SW480 (cell line): Measurements from ENCODE around the gene PIR.

Experiments used
- DNase-seq: peaks from one replicate; pipeline ENCODE4 v3.0.0-alpha.2; 2016; ENCODE audit warnings: low spot score

The PIR gene

DNA sequence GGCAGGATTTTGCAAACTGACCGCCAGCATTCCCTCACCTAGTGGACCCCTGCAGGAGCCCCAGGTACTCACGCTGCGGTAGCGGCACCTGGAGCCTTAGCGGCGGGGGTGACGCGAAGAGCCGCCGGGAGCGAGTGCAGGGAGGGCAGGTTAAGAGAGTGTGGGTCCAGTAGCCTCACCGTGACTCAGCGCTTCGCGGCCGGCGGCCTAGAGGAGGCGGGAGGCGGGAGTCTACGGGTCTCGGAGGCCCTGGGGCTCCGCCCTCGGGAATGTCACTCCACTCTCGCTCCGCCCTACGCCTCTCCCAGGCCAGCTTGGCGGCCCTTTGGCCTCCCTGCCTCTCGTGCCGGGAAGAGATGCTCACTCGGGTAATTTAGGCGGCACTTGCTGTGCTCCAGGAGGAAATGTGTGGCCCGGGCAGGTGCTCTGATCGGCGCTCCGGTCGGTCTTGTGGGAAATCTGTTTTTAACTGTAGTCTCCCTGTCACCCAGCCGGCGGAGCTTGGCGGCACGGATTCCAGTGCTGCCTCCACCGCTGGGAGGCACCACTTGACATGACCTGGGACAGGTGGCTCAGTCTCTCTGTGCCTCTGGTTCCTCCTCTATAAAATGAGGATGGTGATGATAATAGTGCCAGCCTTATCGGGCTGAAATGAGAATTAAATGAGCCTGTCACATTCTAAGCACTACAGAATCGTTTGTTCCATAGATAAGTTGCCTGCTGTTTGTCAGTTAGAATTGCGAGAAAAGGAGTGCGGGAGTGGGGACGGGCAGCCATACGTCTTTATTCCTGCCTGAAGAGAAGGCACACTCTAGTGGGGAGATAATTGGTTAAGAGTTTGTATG lies at the start of gene PIR:
Gene PIR (minus strand): TSS at position 216 of the 845 bp plus-strand sequence. CDS start 2,076 bp downstream, outside the sequence.
- DNase-seq: peak; percentile 89

DNA sequence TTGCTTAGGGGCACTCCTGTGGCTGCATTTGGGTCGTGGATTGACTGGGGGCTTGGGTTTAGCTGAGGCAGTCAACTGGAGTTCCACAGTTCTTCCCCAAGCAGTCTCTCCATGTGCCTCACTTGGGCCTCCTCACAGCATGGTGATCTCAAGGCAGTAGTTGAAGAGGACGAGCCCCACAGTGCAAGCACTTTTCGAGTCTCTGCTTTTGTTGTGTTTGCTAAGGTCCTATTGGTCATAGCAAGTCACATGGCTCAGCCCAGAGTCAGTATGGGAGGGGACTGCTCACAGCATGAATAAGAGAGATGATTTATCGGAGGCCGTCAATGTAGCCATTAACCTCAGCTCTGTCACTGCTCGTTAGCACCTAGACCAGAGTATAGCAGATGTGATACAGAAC lies 37.2 kb upstream of the PIR start:
- DNase-seq: no peak

DNA sequence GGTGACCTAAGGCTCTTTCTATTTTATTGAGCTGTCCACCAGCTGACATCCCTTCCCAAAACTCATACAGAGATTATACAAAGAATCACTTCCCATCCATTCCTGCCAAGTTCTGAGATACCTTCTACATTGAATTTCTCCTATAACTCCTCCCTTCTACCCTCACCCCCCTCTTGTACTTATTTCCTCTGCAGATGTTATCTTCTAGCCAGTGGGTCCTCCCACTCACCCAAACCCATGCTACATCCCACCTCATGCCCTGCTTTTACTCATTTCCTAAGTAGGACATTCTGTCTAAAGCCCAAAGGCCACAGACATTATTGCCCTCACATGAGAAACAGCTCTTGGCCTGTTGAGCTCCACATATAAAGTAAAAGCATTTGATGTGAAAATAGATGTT lies 36.0 kb upstream of the PIR start:
- no peak for DNase-seq

DNA sequence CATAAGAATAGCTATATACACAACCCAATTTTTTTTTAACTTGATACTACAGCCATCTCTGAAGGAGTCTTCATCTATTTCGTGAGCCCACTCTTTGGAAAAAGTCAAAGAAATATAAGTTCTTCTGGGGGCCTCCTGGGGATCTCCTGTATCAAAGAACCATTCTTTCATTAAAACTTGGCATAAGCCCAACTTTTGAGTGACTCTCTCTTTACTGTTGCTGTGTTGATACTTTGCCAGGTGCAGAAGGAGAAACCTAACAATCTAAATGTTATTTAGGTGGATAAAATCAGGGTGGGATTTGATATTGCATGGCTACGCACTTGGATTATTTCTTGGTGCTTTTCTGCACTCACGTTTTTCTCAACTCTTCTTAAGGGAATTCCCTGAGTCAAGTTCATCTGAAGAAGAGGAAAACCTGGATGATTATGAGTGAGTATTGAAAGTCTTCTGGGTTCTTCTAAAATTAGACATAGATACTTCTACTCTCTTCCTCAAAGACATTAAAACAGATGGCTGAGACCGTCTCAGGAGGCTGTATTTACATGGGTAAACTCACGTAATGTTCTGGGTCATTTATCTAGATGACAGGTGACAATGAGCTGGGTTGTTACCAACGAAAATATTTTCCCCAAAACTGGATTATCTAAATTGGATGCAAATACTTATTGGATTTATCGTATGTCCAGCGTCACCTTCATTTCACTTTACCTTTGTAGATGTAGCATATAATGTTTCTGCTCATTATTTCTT lies 32.7 kb upstream of the PIR start:
- DNase-seq: no peak

DNA sequence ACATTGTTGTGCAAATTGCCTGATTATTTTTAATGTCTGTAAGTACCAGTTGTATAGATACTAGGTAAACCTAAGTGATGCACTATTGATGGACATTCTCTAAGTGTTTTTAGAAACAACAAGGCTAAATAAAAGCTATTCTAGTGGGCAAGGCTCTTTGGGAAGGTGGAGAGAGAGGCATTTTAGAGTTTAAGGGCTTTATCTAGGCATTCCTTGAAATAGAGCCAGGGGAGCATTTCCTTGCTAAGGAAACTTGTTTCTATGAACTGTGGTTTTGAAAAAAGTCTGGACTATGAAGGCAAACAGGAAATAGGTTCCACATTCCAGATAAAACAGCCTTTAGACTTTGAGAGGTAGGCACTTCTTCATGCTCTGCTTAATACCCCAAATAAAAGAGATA lies 31.3 kb upstream of the PIR start:
- DNase-seq: no peak

DNA sequence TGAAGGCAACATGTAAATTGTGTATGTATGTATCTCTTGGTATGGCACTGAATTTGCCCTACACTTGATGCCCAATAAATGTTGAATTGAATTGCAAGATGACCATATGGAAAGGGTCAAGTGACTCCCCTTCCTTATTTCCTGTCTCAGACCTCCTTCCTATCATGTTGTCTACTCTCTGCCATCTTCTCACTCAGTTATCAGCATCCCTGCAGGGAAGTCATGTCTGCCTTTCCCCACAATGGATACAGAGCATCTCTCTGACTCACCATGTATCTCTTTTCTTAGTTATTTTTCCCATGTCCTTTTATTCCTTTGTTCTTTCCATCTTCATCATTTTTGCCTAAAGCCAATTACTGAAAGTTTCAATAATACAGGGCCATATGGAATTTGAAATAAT lies 30.0 kb upstream of the PIR start:
- no peak for DNase-seq

DNA sequence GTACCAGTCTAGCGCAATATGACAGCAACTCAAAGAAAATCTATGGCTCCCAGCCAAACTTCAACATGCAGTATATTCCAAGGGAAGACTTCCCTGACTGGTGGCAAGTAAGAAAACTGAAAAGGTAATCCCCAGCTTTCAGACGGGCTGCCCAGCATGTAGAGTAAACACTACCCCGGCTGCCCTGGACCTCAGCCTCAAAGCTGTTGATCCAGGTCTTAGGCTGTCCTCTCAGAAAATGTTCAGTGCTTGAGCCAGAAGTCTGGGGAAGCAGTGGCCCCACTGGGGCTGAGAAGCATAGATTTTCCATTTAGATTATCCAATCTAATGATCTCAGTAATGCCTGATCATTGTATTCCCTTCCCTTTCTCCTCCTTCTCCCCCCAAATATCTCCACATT lies 29.3 kb upstream of the PIR start:
- no peak for DNase-seq

DNA sequence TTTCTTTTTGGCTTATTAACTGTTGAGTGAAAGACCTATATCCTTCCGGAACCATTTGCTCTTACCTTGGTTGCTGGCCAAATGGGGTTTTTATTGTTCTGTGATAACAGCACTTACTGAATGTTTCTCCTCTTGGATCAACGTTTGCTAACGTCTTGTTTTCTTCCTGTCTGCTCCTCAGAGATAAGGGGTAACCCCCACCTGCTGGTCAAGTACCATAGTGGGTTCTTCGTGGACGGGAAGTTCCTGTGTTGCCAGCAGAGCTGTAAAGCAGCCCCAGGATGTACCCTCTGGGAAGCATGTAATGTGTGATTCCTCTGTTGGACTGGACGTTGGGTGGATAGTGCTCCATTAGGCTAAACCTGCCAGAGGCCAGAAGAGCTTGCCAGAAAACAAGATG lies 22.8 kb upstream of the PIR start:
- DNase-seq: no peak

DNA sequence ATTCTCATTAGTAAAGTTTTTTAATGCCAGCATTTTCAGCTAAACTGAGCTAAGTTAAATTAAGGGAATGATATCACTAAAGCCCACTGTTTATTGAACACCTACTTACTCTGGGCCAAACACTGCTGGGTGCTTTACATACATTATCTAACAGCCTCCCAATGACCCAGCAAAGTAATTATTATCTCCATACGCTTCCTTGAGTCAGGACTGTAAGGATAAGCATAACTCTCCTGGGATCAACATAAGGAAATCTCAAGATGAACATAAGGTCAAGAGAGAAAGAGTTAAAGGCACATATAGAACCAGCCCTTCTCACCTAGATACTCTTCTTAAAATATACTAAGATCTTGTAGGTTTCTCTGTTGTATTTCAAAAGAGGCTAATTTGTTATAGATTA lies 21.1 kb upstream of the PIR start:
- no peak for DNase-seq

DNA sequence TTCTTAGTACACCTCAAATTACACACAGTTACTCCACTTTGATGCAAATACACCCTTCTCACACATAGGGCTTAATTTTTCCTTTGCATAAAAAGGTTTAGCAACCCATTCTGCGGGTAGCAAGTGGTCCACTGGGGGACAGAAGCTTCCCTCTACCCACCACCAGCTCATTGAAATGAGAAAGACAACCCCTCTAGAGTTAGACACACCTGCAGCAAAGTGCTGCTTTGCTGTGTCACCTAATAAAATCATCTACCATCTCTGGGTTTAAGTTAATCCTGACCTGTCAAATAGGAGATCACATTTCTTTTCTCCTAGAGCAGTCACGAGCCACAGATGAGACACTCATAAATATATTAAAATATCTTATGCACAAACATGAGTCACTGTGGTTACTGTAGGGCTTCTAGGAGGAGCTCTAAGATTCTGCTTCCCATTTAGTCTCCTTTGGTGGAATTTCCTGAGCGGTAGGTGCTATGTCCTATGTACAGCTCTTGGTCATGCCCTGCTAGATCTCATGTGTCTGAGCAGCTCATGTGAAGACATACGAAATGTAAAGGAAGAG lies 19.4 kb upstream of the PIR start:
- DNase-seq: peak; percentile 11

DNA sequence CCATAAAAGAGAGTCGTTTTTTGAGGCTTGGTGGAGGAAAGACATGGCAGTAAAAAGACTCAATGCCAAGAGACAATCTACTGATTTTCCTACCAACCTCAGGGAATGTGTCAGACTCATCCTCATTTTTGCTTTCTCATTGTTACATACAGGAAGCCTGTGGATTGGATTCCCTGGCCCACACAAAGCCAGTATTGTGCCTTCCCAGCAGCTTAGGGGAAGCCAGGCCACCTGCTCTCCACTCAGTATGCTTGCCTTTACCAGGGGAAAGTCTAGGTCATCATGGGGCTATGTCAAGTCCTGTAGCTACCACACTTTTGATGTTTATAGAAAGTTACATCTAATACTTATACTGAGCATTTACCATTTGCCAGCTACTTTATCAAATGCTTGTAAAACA lies 18.4 kb upstream of the PIR start:
- peak; percentile 39 for DNase-seq

DNA sequence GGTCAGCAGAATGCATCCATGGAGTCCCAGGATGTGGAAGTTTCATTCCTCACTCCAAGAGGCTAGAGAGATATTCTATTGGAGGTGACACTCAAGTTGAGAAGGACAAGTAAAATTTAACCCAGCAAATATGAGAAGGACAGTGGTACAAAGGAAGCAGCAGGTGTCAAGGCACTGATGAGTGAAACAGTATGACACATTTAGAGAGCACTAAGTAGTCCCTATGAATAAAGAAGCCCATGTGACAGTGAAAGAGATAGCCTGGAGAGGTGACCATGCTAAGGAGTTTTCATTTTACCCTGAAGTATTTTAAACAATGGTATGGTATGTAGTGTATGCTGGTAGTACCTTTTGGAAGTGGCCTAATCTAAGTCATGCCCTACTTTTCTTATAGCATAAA lies 16.7 kb upstream of the PIR start:
- no peak for DNase-seq

DNA sequence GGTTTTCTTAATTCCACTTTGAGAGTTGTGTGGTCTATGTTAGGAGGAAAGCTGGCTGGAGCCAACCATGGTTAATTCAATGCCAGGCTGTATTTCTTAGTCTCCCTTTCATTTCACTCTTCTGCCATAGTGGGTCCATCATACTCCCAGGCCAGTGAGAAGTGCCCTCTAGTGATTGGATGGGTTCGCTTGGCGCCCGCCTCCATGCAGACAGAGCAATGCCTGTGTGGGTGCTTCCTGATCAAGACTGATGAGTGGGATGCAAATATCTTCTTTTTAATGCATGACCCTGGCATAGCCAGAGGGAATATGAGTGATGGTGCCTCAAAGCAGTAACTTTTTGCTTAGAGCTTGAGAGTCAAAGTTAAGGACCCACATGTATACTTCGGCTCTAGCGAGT lies 13.9 kb upstream of the PIR start:
- no peak for DNase-seq

DNA sequence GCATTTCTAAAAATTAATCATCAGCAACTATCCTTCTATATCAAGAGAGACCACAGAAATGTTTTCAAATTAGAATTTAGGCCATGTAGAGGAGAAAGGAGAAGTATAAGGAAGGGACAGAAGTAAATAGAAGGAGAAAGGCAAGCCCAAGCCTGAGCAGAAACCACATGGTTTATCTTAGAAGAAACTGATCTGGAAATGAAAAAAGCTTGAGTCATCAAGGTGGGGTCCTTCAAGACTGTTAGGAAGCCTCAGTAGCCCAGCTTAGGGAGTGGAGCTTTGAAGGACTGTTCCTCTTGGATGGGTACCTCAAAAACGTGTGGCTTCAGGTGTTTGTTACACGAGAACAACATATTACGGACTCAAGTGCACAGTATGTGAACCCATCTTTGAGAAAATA lies 12.0 kb upstream of the PIR start:
- no peak for DNase-seq

DNA sequence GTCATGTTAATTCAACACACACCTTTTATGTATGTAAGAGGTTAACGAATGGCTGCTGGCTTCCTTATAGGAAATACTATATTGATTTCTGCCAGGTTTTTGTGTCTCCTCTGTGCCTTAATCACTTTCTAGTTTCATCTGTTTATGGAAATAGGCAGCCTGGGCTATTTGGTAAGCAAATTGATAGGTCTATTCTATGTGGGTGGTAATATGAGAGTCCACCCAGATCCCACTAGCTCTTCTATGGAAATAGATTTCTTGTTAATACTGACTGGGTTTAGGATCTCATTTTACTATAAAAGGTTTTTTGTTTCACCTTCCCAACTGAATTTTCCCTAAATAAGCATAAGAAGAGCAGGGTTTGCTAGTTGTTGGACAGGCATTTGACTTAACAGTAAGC lies 11.5 kb upstream of the PIR start:
- no peak for DNase-seq

DNA sequence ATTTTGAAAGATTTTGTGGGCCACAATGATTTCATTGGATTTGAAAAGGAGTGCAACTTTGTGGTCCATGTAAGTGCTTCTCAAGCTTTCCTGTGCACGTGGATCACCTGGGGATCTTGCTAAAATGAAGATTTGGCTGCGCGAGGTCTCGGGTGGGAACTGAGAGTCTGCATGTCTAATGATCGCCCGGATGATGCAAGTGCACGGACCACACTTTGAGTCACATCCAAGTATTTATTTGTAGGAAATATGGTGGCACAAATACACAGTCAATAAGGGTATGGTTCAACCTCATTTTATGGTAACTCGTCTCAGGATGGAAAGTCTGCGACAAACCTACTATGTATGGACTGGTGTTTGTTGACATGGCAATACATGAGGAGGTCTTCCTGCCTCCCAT lies 8.4 kb upstream of the PIR start:
- DNase-seq: no peak

DNA sequence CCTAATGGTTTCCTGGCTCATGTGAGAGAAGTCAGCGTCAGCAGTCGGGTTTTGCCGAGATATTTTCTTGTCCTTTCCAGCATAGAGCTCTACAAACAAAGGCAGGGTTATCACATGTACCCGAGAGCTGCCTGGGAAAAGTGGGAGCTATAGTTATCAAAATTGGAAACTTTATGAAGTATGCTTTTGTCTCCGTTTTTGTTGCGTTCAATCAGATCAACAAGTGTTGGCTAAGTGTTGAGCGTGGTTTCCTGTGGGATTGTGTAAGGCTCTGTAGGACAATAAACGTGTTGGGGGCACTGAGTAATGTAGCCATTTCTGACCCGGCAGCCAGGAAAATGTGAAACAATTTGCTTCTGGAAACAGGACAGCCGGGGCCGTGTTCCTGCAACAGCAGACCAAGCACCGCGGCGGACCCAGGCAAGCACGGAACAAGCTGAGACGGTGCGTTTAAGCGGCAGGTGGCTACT lies 7.4 kb upstream of the PIR start, which contains the start of gene BMX:
Gene BMX (plus strand): TSS at position 311 of the 470 bp plus-strand sequence. CDS start 7,547 bp downstream, outside the sequence.
- no peak for DNase-seq

DNA sequence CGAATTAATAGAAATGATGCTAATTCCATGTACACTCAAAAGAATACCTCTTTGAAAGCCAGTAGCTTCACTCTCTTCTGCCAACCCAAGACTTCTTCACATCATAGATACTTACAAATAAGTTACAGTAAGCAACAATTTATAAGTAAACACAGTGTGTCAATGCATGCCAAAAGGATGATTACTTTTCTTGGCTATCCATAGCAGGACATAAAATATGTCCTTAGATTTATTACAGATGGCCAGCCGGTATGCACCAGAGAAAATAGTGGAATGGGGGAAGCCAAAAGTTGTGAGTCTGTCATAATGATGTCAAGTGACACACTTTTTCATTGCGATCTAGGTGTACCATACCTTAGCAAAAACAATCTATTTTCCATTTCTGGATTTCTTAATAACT lies 6.8 kb upstream of the PIR start:
- DNase-seq: no peak

DNA sequence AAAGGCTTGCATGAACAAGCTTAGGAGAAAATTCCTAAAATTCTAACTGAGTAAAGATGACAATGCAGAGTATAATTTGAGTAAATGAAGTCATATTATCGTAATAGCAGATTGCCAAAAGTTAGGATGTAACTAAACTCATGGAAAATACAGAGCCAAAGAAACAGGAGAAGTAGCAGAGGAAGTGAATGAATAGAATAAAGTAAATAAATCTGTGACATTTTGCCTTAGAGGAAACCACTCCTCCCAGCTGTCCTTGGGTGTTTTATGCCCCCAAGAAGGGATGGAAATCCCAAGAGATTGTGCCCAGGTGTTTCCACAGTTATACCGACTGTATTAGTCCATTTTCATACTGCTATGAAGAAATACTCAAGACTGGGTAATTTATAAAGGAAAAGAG lies 5.6 kb upstream of the PIR start:
- DNase-seq: no peak

DNA sequence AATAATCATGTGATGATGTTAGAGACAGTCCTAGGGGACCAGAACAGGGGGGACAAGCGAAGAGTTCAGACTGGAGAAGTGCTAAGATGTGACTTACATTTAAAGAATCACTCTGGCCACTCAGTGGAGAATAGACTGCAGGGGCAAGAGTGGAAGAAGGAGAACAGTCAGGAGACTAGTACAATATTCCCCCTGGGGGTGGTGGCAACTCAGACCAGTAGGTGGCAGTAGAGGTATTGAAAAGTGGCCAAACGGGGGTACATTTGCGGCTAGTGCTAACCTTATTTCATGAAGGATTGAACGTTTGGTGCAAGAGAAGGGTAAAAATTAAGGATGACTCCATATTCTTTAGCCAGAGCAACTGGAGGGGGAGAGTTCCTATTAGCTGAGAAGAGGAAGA lies 4.7 kb upstream of the PIR start:
- peak; percentile 42 for DNase-seq

DNA sequence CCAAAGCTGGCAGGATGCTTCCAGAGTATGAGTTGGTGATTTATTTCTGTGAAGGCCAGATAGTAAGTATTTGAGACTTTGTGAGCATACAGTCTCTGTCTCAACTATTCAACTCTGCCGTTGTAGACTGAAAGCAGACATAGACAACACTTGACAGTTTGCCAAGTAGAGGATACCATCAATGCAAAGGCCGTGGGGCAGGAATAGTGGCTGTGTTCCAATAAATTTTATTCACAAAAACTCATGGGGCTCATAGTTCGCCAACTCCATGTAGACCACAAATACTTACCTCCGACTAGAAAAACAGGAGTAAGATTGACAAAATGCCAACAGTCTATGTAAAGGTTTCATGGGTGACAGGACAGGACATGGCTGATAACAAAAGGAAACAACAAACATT lies 3.7 kb upstream of the PIR start:
- DNase-seq: no peak

DNA sequence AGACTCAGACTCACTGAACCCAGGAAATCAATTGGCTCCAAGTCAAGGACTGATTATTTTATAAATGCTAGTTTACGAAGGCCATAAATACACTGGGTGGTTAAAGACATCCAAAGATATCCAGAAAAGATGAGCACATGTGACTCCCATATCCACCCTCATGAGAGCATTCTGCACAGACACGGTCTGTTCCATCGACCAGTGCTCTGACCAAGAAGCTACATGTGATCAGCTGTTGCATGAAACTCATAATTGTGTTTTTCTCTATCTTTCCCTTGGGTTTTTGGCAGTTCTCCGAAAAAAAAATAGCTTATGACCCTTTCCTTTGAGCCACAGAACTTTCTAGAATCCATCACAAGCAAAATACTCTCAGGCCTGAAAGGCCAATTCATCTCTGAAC lies 2.7 kb upstream of the PIR start:
- DNase-seq: no peak

DNA sequence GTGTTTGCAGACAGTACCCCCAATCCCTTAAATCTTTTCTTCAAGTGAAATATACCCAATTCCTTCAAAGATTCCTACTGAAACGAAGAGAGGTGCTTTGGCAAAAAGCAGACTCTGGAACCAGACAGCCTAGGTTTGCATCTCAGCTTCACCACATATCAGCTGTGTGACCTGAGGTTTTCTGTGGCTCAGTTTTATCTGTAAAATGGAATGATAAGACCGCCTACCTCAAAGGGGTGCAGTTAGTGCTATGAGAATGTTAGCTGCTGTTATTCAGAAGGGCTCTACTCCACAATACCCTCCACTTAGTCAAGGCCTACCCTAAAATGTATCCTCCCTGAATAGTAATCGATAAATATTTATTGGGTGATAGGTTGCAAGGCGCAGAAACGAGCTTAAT lies 664 bp downstream of the PIR start:
- no peak for DNase-seq
